HL-60 (cell line): ENCODE results near the gene TEDC1.

Experiments
- CTCF ChIP-seq: IDR thresholded peaks from one replicate; pipeline ENCODE4 v1.5.1; 2011; ENCODE audit warnings: low read length, control low read depth, inconsistent platforms; ENCODE audit not compliant: insufficient read depth
- GABPA ChIP-seq: IDR thresholded peaks from 2 replicates; pipeline ENCODE4 v1.6.1; 2012; ENCODE audit warnings: low read depth
- POLR2AphosphoS5 ChIP-seq: IDR thresholded peaks from 2 replicates; pipeline ENCODE4 v1.6.1; 2012; ENCODE audit warnings: low read depth
- SPI1 ChIP-seq: IDR thresholded peaks from 2 replicates; pipeline ENCODE4 v1.6.1; 2012; ENCODE audit warnings: low read depth, mild to moderate bottlenecking, borderline replicate concordance
- TF ChIP-seq, protein P1 (sequence below): IDR thresholded peaks from 2 replicates; pipeline ENCODE4 v1.6.1; 2012; ENCODE audit warnings: low read depth; ENCODE audit not compliant: insufficient replicate concordance

DNA sequence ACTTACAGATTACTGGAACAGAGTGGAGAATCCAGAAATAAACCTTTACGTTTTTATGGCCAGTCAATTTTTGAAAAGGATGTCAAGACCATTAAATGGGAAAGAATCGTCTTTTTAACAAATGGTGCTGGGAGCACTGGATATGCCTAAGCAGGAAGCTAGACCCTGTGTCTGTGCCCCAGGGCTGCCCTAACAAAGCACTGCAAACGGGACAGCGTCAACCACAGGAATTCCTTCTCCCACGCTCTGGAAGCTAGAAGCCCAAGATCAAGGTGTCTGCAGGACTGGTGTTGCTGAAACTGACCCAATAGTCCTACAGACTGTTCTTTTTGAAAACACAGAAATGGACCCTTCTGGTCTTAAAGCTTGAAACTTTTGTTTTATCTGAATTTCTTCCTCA lies 26.1 kb downstream of the TEDC1 start:
- TF ChIP-seq CTCF: no peak
- TF ChIP-seq, protein P1, sequence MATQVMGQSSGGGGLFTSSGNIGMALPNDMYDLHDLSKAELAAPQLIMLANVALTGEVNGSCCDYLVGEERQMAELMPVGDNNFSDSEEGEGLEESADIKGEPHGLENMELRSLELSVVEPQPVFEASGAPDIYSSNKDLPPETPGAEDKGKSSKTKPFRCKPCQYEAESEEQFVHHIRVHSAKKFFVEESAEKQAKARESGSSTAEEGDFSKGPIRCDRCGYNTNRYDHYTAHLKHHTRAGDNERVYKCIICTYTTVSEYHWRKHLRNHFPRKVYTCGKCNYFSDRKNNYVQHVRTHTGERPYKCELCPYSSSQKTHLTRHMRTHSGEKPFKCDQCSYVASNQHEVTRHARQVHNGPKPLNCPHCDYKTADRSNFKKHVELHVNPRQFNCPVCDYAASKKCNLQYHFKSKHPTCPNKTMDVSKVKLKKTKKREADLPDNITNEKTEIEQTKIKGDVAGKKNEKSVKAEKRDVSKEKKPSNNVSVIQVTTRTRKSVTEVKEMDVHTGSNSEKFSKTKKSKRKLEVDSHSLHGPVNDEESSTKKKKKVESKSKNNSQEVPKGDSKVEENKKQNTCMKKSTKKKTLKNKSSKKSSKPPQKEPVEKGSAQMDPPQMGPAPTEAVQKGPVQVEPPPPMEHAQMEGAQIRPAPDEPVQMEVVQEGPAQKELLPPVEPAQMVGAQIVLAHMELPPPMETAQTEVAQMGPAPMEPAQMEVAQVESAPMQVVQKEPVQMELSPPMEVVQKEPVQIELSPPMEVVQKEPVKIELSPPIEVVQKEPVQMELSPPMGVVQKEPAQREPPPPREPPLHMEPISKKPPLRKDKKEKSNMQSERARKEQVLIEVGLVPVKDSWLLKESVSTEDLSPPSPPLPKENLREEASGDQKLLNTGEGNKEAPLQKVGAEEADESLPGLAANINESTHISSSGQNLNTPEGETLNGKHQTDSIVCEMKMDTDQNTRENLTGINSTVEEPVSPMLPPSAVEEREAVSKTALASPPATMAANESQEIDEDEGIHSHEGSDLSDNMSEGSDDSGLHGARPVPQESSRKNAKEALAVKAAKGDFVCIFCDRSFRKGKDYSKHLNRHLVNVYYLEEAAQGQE: no peak
- TF ChIP-seq GABPA: no peak
- TF ChIP-seq POLR2AphosphoS5: no peak
- no peak for TF ChIP-seq SPI1
